ENCODE measurements around the gene GCNT1.
"Not testable (repeated sequence)": the region's sequence is repeated elsewhere in the genome, so short reads cannot be mapped to it uniquely, and the experiment has no call there.

The GCNT1 gene

GRCh38 chr9:76444322-76444929, 14.6 kb upstream of the GCNT1 start:
- no peak for DNase-seq

- no peak for DNase-seq
Measured at GRCh38 chr9:76445976-76446375, 13.0 kb upstream of the GCNT1 start.

GRCh38 chr9:76448501-76448900, 10.5 kb upstream of the GCNT1 start:
- DNase-seq = no peak

- no peak for DNase-seq
Measured at GRCh38 chr9:76451234-76451633, 7.7 kb upstream of the GCNT1 start.

- no peak for DNase-seq
Measured at GRCh38 chr9:76452839-76453238, 6.1 kb upstream of the GCNT1 start.

- DNase-seq = no peak
Measured at GRCh38 chr9:76453785-76454184, 5.2 kb upstream of the GCNT1 start.

GRCh38 chr9:76454311-76454710, 4.7 kb upstream of the GCNT1 start:
- DNase-seq = no peak

GRCh38 chr9:76456202-76456926, 2.6 kb upstream of the GCNT1 start:
- DNase-seq = peak; percentile 41

- DNase-seq = peak; percentile 41
Measured at GRCh38 chr9:76459694-76460635, 983 bp downstream of the GCNT1 start.

GRCh38 chr9:76462126-76462525, 3.1 kb downstream of the GCNT1 start:
- no peak for DNase-seq

GRCh38 chr9:76463211-76463610, 4.2 kb downstream of the GCNT1 start:
- no peak for DNase-seq

- DNase-seq = no peak
Measured at GRCh38 chr9:76464706-76465105, 5.7 kb downstream of the GCNT1 start.

- DNase-seq = no peak
Measured at GRCh38 chr9:76465442-76466298, 6.7 kb downstream of the GCNT1 start.

GRCh38 chr9:76466299-76466605, 7.3 kb downstream of the GCNT1 start:
- no peak for DNase-seq

GRCh38 chr9:76474419-76474818, 15.4 kb downstream of the GCNT1 start:
- no peak for DNase-seq

- no peak for DNase-seq
Measured at GRCh38 chr9:76475686-76476085, 16.7 kb downstream of the GCNT1 start.

GRCh38 chr9:76477818-76478217, 18.8 kb downstream of the GCNT1 start:
- DNase-seq = not testable (repeated sequence)

GRCh38 chr9:76478226-76478625, 19.2 kb downstream of the GCNT1 start:
- DNase-seq = no peak

- DNase-seq = not testable (repeated sequence)
Measured at GRCh38 chr9:76479337-76479736, 20.4 kb downstream of the GCNT1 start.

GRCh38 chr9:76486151-76486550, 27.2 kb downstream of the GCNT1 start:
- DNase-seq = no peak

- DNase-seq = no peak
Measured at GRCh38 chr9:76490249-76490990, 31.4 kb downstream of the GCNT1 start.

- not testable (repeated sequence) for DNase-seq
Measured at GRCh38 chr9:76491056-76491455, 32.1 kb downstream of the GCNT1 start.

Measured in SHP77 treated with DMSO at 0.1 percent for 48 hours (cell line).